ENCODE data around the gene KRT6B. TPM values are rescaled to one million over a fixed set of nuclear protein-coding genes. Genes with fewer than 3 reads are reported as not detected.

Gene KRT6B
- total and polyA plus RNA-seq, 2 donors (not counting 3 experiments of a cell fraction or from before 2014, with no cell fraction given) = 0.03 TPM; not detected in 1

DNA sequence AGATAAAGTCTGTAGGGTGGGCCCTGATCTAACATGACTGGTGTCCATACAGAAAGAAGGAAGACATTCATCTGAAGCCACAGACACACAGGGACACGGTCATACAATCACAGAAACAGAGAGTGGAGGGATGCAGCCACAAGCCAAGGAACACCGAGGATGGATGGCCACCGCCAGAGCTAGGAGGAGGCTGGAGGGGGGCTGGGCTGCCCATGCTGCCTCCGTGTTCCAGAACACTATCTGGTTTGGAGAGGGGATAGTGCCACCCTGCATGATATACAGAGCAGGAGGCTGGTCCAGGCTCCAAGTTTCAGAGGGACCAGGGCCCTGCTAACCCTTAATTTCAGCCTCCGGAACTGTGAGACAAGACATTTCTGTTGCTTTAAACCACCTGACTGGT lies 26.5 kb downstream of the KRT6B start:
- Histone ChIP-seq H3K27me3 (ENCODE audit: control insufficient read depth in 2 of 2, insufficient read depth in 2 of 2, low read length in 2 of 2) (peaks cover 6 to 13% of the 10 kb centered on the region in 2 experiments), H3K79me2 (ENCODE audit: control insufficient read depth, insufficient read depth, low read length) (no peaks in the 10 kb centered on the region), H3K9me3 (replicated peaks; ENCODE audit: control insufficient read depth, insufficient read depth, low read length) (no peaks in the 10 kb centered on the region), H3K4me2 (ENCODE audit: insufficient read depth, low read length) (no peak overlapping the region), H3K4me3 (replicated peaks in 1 of 3; ENCODE audit: insufficient read depth in 1 of 3, low read depth in 1 of 3, low read length in 3 of 3) (no peak overlapping the region), H4K20me1 (replicated peaks; ENCODE audit: control insufficient read depth, extremely low read depth, insufficient read depth, low read length) (no peaks in the 10 kb centered on the region), H3K36me3 (ENCODE audit: control insufficient read depth in 2 of 2, extremely low read depth in 1 of 2, insufficient read depth in 2 of 2, low read length in 2 of 2) (no peaks in the 10 kb centered on the region), H3K9ac (replicated peaks; ENCODE audit: extremely low read depth, insufficient read depth, low read length) (no peak overlapping the region), H3K4me1 (ENCODE audit: control insufficient read depth, extremely low read depth, insufficient read depth, low read length) (no peaks in the 10 kb centered on the region), H3K27ac (ENCODE audit: insufficient read depth, low read depth, low read length) (no peak overlapping the region), H3K9me1 (replicated peaks; ENCODE audit: control insufficient read depth, extremely low read depth, insufficient read depth, low read length) (no peaks in the 10 kb centered on the region), H2AFZ (ENCODE audit: low read depth, low read length) (no peak overlapping the region)
- DNase-seq (ENCODE audit: low read depth, low spot score) = no peak
- TF ChIP-seq POLR2AphosphoS5 (IDR thresholded peaks at IDR 0.05; ENCODE audit: insufficient read depth, low read depth, low read length) = no peak
- TF ChIP-seq GATA2 (IDR thresholded peaks at IDR 0.05; ENCODE audit: insufficient read depth, insufficient read length, low read depth, low read length) = no peak
- TF ChIP-seq POLR2A (IDR thresholded peaks at IDR 0.05; ENCODE audit: low read depth, low read length) = no peak
- TF ChIP-seq FOS (IDR thresholded peaks at IDR 0.05; ENCODE audit: borderline replicate concordance, insufficient read depth, low read length) = no peak
- TF ChIP-seq, protein P1, sequence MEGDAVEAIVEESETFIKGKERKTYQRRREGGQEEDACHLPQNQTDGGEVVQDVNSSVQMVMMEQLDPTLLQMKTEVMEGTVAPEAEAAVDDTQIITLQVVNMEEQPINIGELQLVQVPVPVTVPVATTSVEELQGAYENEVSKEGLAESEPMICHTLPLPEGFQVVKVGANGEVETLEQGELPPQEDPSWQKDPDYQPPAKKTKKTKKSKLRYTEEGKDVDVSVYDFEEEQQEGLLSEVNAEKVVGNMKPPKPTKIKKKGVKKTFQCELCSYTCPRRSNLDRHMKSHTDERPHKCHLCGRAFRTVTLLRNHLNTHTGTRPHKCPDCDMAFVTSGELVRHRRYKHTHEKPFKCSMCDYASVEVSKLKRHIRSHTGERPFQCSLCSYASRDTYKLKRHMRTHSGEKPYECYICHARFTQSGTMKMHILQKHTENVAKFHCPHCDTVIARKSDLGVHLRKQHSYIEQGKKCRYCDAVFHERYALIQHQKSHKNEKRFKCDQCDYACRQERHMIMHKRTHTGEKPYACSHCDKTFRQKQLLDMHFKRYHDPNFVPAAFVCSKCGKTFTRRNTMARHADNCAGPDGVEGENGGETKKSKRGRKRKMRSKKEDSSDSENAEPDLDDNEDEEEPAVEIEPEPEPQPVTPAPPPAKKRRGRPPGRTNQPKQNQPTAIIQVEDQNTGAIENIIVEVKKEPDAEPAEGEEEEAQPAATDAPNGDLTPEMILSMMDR (IDR thresholded peaks at IDR 0.05; ENCODE audit: extremely low read depth in 1 of 2, insufficient read depth in 1 of 2, low read depth in 1 of 2, low read length in 2 of 2) = no peak
- no peak for TF ChIP-seq MYC (IDR thresholded peaks at IDR 0.05; ENCODE audit: low read depth, low read length)
- TF ChIP-seq, protein P2, sequence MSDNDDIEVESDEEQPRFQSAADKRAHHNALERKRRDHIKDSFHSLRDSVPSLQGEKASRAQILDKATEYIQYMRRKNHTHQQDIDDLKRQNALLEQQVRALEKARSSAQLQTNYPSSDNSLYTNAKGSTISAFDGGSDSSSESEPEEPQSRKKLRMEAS (IDR thresholded peaks at IDR 0.05; ENCODE audit: insufficient read depth, insufficient read length) = no peak
- TF ChIP-seq EZH2 (IDR thresholded peaks at IDR 0.05; ENCODE audit: borderline replicate concordance, low read depth, low read length, severe bottlenecking) = no peak
- no peak for TF ChIP-seq JUN (IDR thresholded peaks at IDR 0.05; ENCODE audit: borderline replicate concordance, insufficient read depth, insufficient read length, low read depth)
- ChIA-PET POLR2A (no interaction called here), CTCF (no interaction called here)
- intact Hi-C loops (cut with micrococcal nuclease) = no loop called here
- FAIRE-seq = no peak
- BruUV-seq (replicated peaks) = no TSS peak
- dilution Hi-C loops (cut with MboI; ENCODE audit: extremely low pct_ligation_motif_present, low sequenced_read_pairs) = no loop called here
